Activated CD8-positive, alpha-beta memory T cell treated with anti-CD3 and anti-CD28 coated beads, Interleukin-2, amount 50 U/mL, for 48 hours (primary cell): ENCODE results near the gene OTUD1.
"Not testable (repeated sequence)": the region's sequence is repeated elsewhere in the genome, so short reads cannot be mapped to it uniquely, and the experiment has no call there.

Experiments
- DNase-seq: peaks from one replicate; pipeline ENCODE4 v3.0.0-alpha.2; 2020

OTUD1 gene, protein sequence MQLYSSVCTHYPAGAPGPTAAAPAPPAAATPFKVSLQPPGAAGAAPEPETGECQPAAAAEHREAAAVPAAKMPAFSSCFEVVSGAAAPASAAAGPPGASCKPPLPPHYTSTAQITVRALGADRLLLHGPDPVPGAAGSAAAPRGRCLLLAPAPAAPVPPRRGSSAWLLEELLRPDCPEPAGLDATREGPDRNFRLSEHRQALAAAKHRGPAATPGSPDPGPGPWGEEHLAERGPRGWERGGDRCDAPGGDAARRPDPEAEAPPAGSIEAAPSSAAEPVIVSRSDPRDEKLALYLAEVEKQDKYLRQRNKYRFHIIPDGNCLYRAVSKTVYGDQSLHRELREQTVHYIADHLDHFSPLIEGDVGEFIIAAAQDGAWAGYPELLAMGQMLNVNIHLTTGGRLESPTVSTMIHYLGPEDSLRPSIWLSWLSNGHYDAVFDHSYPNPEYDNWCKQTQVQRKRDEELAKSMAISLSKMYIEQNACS

GRCh38 chr10:23438547-23439451 lies at the start of gene OTUD1:
OTUD1 (plus strand) TSS chr10:23439075; CDS start chr10:23439458, 383 bp downstream.
- DNase-seq = peak; percentile 98

- DNase-seq = not testable (repeated sequence)
These were observed 48.5 kb upstream of the OTUD1 start for GRCh38 chr10:23390408-23390807.

- DNase-seq = no peak
These were observed 48.1 kb upstream of the OTUD1 start for GRCh38 chr10:23390809-23391208.

- DNase-seq = no peak
These were observed 47.1 kb upstream of the OTUD1 start for GRCh38 chr10:23391821-23392220.

DNA sequence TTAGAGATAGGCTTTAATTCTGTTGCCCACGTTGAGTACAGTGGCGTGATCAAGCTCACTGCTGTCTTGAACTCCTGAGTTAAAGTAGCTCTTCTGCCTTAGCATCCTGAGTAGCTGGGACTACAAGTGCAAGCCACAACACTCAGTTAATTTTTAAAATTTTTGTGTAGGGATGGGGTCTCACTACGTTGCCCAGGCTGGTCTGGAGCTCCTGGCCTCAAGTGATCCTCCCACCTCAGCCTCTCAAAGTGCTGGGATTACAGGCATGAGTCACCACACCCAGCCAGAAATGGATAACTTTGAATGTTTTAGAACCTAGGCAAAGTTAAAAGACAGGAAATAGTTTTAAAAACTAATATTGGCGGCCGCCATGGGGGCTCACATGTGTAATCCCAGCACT lies 43.9 kb upstream of the OTUD1 start:
- no peak for DNase-seq

GRCh38 chr10:23396695-23397094 lies 42.2 kb upstream of the OTUD1 start:
- DNase-seq = no peak

- no peak for DNase-seq
These were observed 39.2 kb upstream of the OTUD1 start for GRCh38 chr10:23399701-23400144.

DNA sequence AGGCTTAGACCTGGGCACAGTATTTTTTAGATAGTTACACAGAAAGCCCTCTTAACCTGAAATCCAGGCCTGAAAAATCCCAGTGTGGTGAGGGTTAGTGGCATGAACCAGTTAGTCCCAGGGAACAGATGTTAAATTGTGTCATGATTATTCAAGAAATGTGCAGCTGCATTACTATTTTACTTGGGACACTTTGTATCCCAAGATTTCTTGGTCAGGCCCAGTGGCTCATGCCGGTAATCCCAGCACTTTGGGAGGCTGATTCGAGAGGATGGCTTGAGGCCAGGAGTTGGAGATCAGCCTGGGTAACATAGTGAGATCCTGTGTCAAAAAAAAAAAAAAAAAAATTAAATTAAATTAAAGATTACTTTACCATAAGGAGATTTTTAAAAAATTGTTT lies 36.0 kb upstream of the OTUD1 start:
- no peak for DNase-seq

DNA sequence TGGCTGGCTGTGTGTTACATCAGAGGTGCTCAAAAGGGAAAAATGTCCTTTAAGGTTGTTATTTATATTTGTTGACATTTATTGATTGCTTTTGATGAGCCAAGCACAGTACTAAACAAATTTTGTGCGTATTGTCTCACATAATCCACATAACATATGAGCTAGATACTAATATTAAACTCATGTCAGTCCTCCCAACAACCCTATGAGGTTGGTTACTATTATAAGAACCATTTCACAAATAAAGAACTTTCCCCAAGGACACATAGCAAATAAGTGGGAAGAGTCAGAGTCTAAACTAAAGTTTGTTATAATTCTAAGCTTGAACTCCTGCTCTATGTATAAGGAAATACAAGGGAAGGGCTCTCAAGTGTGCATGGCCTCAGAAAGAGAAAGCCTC lies 35.6 kb upstream of the OTUD1 start:
- no peak for DNase-seq

DNA sequence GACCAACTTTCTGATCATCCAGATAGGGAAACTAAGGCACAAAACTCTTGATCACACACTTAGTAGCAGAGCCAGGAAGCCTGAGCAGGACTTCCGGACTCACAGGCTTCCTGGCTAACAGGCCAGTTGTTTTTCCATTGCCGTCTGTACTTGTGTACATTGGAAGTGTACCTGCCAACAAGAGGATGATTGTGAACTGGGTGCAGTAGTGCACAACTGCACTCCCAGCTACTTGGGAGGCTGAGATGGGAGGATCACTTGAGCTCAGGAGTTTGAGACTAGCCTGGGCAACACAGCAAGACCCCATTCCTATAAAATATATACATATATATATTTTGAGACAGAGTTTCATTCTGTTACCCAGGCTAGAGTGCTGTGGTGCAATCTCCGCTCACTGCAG lies 35.2 kb upstream of the OTUD1 start:
- DNase-seq = no peak

- DNase-seq = no peak
These were observed 34.4 kb upstream of the OTUD1 start for GRCh38 chr10:23404461-23404980.

DNA sequence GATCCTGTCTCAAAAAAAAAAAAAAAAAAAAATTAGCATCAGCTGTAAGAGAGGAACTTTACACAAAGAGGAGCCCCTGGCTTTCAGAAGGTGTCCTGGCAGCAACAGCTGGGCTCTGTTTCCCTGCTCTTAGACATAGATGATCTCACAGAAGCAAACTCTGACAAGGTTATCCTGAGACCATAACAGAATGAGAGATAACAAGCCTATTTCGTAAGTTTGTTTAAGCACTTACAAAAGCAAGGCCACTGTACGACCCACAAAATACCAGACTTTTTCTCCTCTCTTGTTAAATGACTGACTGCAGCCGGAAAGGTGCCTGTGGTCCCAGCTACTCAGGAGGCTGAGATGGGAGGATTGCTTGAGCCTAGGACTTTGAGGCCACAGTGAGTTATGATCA lies 33.3 kb upstream of the OTUD1 start:
- no peak for DNase-seq

DNA sequence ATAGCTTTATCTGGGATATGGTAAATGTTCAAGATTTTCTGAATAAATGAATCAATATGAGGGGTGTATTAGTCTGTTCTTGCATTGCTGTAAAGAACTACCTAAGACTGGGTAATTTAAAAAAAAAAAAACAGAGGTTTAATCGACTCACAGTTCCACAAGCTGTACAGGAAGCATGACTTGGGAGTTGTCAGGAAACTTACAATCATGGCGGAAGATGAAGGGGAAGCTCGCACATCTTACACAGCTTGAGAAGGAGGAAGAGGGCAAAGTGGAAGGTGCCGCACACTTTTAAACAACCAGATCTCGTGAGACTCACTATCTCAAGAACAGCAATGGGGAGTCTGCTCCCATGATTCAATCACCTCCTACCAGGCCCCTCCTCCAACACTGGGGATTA lies 32.5 kb upstream of the OTUD1 start:
- no peak for DNase-seq

DNA sequence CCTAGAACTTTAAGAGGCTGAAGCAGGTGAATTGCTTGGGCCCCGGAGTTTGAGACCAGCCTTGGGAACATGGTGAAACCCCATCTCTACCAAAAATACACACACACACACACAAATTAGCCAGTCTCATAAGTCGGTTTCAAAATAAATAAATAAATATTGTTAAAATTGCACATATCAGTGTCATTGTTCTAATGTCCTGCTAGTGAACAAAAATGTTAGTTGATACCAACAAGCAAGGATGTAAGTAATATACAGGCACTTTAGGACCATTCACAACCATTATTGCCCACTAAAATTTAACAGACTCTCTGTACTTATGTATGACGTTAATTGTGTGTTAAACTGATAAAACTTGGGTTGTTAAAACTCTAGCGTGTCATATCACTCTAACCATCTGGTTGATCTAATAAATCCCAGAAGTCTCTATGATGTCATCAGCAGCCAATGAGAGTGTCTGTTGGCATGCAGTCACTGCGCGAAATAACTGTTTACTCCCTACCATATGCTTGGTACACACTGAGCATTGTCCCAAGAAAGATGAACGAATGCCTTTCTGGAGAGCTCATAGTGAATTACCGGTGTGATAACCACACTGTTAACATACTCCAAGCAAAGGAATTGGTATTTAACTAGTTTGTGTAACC lies 30.4 kb upstream of the OTUD1 start:
- DNase-seq = no peak

DNA sequence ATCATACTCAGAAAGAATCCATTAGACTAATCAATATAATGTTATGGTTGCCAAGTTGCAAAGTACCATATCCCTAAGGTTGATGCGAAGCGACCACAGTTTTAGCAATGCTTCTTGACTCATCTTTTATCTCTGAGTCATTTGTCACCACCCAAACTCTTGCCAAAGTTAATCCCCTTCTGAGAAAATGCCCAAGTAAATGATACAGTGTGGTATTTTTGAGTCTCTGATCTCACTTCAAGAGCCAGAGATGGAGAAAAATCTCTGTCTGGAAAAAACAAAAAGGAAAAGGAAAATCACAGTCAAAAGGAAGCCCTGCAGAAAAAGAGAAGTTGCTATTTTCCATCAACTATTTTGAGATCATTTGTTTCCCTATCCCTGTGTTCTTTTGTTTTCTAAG lies 26.7 kb upstream of the OTUD1 start:
- DNase-seq = no peak

DNA sequence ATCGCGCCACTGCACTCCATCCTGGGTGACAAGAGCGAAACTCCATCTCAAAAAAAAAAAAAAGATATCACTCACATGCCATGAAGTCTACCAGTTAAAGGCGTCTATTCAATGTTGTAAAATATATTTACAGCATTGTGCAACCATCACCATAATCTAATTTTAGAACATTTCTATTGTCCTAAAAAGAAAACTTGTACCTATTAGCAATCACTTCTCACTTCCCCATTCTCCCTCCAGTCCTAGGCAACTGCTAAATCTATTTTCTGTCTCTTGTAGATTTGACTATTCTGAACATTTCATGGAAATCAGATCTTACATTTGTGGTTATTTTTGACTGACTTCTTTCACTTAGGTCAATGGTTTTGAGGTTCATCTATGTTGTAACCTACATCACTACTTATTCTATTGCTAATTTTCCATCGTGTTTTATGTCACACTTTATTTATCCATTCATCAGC lies 25.2 kb upstream of the OTUD1 start:
- DNase-seq = no peak

GRCh38 chr10:23414658-23415057 lies 24.2 kb upstream of the OTUD1 start:
- DNase-seq = no peak

GRCh38 chr10:23417254-23417653 lies 21.6 kb upstream of the OTUD1 start:
- no peak for DNase-seq

GRCh38 chr10:23418051-23418681 lies 20.7 kb upstream of the OTUD1 start:
- DNase-seq = no peak

DNA sequence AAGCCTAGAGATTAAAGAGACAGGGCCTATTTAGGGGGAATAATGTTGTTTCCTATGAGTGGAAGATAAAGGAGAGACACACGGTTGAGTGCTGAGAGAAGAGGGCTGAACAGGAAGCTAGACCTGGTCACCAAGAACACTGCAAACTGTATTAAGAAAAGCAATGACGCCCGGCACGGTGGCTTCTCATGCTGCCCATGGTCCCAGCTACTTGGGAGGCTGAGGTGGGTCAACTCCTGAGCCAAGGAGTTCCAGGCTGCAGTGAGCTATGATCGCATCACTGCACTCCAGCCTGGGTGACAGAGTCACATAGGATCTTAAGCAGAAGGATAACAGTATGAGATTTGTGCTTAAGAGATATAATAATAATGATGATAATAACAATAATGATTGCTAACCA lies 19.7 kb upstream of the OTUD1 start:
- no peak for DNase-seq

DNA sequence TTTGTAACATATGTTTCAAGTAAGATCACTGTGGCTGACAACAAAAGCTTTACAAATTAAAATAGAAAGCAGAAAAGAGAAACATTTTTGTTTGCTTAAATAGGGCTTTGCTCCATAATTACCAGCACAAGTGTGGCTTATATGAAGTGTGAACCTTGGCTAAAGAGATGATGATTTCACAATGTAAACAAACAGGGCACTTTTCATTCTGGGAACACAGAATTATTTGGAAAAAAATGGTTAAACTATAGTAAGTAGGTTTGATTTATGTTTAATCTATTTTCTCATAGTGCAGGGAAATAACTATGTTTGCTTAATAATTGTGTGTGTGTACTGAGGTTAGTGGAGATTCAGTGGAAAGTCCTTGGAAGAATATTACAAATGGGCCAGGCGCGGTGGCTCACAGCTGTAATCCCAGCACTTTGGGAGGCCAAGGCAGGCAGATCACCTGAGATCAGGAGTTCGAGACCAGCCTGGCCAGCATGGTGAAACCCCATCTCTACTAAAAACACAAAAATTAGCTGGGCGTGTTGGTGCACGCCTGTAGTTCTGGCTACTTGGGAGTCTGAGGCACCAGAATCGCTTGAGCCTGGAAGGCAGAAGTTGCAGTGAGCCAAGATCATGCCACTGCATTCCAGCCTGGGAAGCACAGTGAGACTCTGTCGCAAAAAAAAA lies 19.1 kb upstream of the OTUD1 start:
- DNase-seq = no peak

GRCh38 chr10:23421397-23421796 lies 17.5 kb upstream of the OTUD1 start:
- no peak for DNase-seq
